HEK293 (cell line): Measurements from ENCODE around the gene EDAR.
A peak's percentile ranks its signal among the peaks of the same experiment; 100 is the strongest.

Experiments used
- BCL11A ChIP-seq: fragments of 450-650 bp; formaldehyde crosslinking; IDR thresholded peaks from 2 replicates; pipeline ENCODE4 v1.5.1; 2016; ENCODE audit warnings: low read depth, missing biosample characterization, missing genetic modification characterization
- CTCF ChIP-seq: fragments of 450-650 bp; formaldehyde crosslinking; IDR thresholded peaks from 2 replicates; pipeline ENCODE4 v1.5.1; 2016; ENCODE audit warnings: missing biosample characterization, missing genetic modification characterization
- GLIS1 ChIP-seq: fragments of 450-650 bp; formaldehyde crosslinking; IDR thresholded peaks from 2 replicates; pipeline ENCODE4 v1.5.1; 2016; ENCODE audit warnings: missing biosample characterization, missing genetic modification characterization
- MYNN ChIP-seq: fragments of 450-650 bp; formaldehyde crosslinking; IDR thresholded peaks from 2 replicates; pipeline ENCODE4 v1.5.1; 2016; ENCODE audit warnings: missing biosample characterization, missing genetic modification characterization, borderline replicate concordance
- PATZ1 ChIP-seq: fragments of 450-650 bp; formaldehyde crosslinking; IDR thresholded peaks from 2 replicates; pipeline ENCODE4 v1.5.1; 2016; ENCODE audit warnings: missing biosample characterization, missing genetic modification characterization
- PBX3 ChIP-seq: sonication (generic); formaldehyde crosslinking; IDR thresholded peaks from 2 replicates; pipeline ENCODE4 v1.8.1; 2022; ENCODE audit warnings: mild to moderate bottlenecking, moderate library complexity, missing genetic modification reagents
- ZBTB21 ChIP-seq: fragments of 450-650 bp; formaldehyde crosslinking; IDR thresholded peaks from 2 replicates; pipeline ENCODE4 v1.5.1; 2017; ENCODE audit warnings: missing biosample characterization, missing genetic modification characterization
- ZNF423 ChIP-seq: fragments of 450-650 bp; formaldehyde crosslinking; IDR thresholded peaks from 2 replicates; pipeline ENCODE4 v1.5.1; 2016; ENCODE audit warnings: missing biosample characterization, missing genetic modification characterization
- ZNF488 ChIP-seq: fragments of 450-650 bp; formaldehyde crosslinking; IDR thresholded peaks from 2 replicates; pipeline ENCODE4 v1.5.1; 2016; ENCODE audit warnings: missing biosample characterization, missing genetic modification characterization
- ZNF785 ChIP-seq: fragments of 450-650 bp; formaldehyde crosslinking; IDR thresholded peaks from 2 replicates; pipeline ENCODE4 v1.5.1; 2016; ENCODE audit warnings: missing biosample characterization, missing genetic modification characterization
- ZNF792 ChIP-seq: fragments of 450-650 bp; formaldehyde crosslinking; IDR thresholded peaks from 2 replicates; pipeline ENCODE4 v1.5.1; 2016; ENCODE audit warnings: missing biosample characterization, missing genetic modification characterization
- ZSCAN16 ChIP-seq: fragments of 450-650 bp; formaldehyde crosslinking; IDR thresholded peaks from 2 replicates; pipeline ENCODE4 v1.5.1; 2016; ENCODE audit warnings: missing biosample characterization, missing genetic modification characterization
- ZSCAN30 ChIP-seq: fragments of 450-650 bp; IDR thresholded peaks from 2 replicates; pipeline ENCODE4 v1.5.1; 2018; ENCODE audit warnings: missing biosample characterization, mild to moderate bottlenecking, missing genetic modification characterization, moderate library complexity

GRCh38 chr2:108988796-108989713 is at the start of gene EDAR:
- no peak for TF ChIP-seq ZSCAN30 (tag by site-specific recombination)
- TF ChIP-seq GLIS1: peak; percentile 62
- no peak for TF ChIP-seq ZNF423
- no peak for TF ChIP-seq ZNF792 (tag by site-specific recombination)
- no peak for TF ChIP-seq ZBTB21 (tag by site-specific recombination)
- TF ChIP-seq ZSCAN16 (tag by site-specific recombination): no peak
- TF ChIP-seq BCL11A (tag by site-specific recombination): no peak
- peak; percentile 81 for TF ChIP-seq CTCF (tag by site-specific recombination)
- TF ChIP-seq MYNN (tag by site-specific recombination): no peak
- TF ChIP-seq ZNF488 (tag by site-specific recombination): no peak
- TF ChIP-seq PATZ1: no peak
- TF ChIP-seq ZNF785: no peak
- no peak for TF ChIP-seq PBX3 (CRISPR knock-in tag)
